Hepatic stellate cell (primary cell): ENCODE results near the gene LIFR.

Experiments
- DNase-seq: peaks from one replicate; pipeline ENCODE4 v3.0.0; 2011; ENCODE audit warnings: low spot score

LIFR gene

DNA sequence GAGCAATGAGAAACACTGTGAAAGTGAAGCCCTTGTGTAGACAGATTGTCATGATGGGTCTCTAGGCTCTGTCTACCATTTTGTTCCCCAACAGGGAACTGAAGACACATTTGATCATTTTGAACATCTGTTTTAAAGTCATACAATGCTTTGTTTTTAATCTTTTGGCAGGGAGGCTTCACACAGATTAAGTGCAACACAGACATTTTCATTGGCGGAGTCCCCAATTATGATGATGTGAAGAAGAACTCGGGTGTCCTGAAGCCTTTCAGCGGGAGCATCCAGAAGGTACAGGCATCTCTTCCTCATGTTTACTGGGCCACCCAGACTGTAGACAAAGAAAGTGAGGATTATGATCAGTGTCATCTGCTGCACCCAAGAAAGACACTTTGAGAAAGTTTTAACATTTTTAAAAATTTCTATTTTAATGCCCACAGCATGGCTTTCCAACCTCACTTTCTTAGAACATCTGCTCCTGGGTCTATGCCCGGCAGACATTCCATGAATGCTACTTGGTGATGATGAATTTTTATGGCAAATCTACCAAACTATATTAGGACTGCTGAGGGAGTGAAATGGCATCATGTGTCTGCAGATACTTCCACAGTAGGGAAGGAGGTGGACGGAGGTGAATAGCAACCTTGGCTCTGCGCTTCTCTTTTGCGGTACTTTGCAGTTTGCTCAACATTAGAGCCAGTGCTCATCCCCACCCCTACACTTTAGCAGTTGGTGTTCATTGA, 121.3 kb downstream of the LIFR start:
- DNase-seq: no peak

DNA sequence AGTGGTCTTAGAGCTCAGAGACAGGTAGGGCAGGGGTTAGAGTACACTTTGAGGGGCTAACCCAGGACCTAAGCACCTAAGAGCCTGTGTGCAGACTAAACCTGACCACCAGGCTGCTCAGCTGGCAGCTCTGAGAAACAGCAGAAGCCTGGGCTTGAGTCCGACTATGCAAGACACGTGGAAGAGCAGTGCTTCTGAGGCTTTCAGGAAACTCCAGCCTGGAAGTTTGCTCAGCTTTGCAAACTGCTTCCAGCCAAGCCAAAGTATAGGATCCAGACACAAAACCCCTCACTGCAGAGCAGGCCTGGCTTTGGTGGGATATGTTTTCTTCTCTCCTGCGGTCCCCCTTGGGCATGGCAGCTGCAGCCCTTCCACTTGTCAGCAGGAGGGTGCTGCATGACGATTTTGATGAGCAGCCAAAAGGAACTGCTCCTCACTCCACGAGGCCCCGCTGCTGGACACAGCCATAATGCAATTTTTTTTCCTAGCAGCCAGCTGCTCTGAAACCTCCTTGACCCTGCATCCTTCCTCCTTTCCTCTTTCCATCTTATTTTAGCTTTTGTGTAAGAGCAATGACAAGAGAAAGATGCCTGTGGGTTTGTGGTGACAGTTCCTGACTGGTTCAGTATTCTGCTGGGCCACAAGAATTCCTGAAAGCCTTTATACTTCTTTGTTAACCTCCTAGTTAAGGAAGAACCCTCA, 123.1 kb downstream of the LIFR start:
- peak; percentile 76 for DNase-seq

DNA sequence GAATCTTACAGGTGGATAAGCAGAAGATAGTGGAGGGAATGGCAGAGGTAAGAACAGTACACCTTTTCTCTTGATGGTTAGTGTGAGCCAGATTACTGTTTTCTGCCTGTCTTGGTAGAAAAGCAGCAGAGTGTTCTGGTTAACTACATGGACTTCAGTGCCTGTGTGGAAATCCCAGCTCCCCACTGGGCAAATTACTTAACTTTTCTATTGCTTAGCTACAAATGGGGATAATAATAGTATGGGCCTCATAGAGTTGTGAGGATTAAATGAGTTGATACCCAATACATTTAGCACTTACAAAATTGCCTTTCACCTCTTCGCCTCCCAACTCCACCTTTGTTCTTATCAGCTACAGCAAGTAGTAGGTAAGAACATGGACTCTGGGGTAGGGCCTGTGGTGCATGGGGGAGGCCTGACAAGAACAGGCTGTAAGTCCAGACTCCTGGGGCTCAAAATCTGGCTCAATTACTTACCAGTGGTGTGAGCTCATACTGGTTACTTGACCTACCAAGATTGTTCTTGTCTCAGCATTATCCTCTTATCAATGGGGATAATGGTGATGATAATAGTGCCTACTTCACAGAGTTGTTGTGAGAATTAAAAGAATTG, 125.1 kb downstream of the LIFR start:
- no peak for DNase-seq

DNA sequence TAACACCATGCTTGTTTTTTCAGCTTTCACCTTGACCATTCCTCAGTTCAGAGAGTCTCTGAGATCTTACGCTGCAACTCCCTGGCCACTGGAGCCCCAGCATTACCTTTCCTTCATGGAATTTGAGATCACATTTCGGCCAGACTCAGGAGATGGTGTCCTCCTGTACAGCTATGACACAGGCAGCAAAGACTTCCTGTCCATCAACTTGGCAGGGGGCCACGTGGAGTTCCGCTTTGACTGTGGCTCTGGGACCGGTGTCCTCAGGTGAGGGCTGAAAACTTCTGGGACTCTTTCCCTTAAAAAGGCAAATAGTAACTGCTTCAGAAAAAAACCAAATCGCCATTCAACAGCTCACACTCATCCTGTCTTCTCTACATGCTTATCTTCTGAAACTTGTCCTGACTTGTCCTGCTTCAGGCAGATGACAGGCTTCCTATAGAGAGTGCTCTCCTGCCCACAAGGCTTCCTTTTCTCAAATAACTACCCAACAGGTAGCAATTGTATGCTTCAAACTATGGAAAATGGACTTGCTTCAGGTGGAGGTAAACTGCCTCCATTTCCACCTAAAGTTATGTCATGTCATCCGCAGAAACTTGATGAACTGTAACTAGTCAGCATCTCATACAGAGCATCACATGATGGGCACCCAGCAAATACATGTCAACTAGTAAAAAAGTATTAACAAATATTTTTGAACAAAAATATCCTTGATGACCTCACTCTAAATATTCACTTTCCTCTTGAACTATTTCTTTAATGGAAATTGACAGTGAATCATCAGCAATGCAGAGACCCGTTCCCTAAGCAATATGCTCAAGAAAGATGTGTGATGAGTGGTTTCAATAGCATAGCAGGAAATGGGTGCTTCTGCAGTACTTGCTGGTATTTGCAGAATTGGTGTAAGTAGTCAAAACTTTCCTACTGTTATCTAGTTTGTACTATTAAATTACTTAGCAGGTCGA, 129.2 kb downstream of the LIFR start:
- DNase-seq: no peak

DNA sequence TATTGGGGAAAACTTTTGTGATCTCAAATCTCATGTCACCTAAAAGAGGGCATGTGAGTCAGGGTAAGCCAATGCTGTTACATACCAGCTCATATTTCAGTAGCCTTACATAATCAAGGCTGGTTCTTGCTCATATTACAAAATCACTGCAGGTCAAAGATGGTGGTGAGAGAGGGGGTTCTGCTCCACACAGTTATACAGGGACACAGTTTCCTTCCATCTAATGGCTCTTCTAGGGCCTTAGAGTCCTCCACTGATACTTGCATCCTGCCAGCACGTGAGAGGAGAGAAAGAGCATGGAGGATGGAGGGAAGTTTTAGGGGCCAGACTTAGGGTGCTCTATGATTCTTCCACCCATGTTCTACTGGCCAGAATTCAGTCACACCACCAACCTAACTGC, 130.0 kb downstream of the LIFR start:
- DNase-seq: no peak
